Adrenal gland (tissue), 12 donors: ENCODE data around the gene BTBD9. TPM values are rescaled to one million over a fixed set of nuclear protein-coding genes. Genes with fewer than 3 reads are reported as not detected.

ENCODE experiments used
- DNase-seq, 7 donors: peaks; one replicate each; pipeline ENCODE4 v3.0.0-alpha.2; 2019 to 2020
- H3K27ac ChIP-seq, 5 donors: fragments of 200-600 bp; sonication (generic) in 4 of 5; 1 replicate in 3 of 5; 2 replicates in 2 of 5; pipeline versions ENCODE4 v1.5.1 to v1.8.0; 2016 to 2020; ENCODE audit warnings: mild to moderate bottlenecking in 1 of 5
- H3K27me3 ChIP-seq: fragments of 200-600 bp; 2 replicates; pipeline ENCODE4 v1.8.0; 2021
- H3K36me3 ChIP-seq, 2 donors: fragments of 200-600 bp; replicated peaks in 1 of 2; 1 replicate in 1 of 2; 2 replicates in 1 of 2; pipeline versions ENCODE4 v1.5.1 to v1.8.0; 2018 to 2022
- H3K4me1 ChIP-seq, 2 donors: fragments of 200-600 bp; replicated peaks in 1 of 2; 1 replicate in 1 of 2; 2 replicates in 1 of 2; pipeline versions ENCODE4 v1.5.1 to v1.8.0; 2018 to 2021
- H3K4me3 ChIP-seq, 4 donors: fragments of 200-600 bp; sonication (generic) in 3 of 4; one replicate each; pipeline ENCODE4 v1.5.1; 2016 to 2018
- H3K9me3 ChIP-seq, 3 donors: fragments of 200-600 bp; sonication (generic) in 1 of 3; replicated peaks in 1 of 3; 1 replicate in 2 of 3; 2 replicates in 1 of 3; pipeline versions ENCODE4 v1.5.1 to v1.8.0; 2016 to 2021
- CTCF ChIP-seq, 6 experiments: fragments of 450-650 bp in 4 of 6; fragments of 200-600 bp in 2 of 6; sonication (generic) in 1 of 6; IDR thresholded peaks; 1 replicate in 5 of 6; 2 replicates in 1 of 6; pipeline versions ENCODE4 v1.5.1 to v1.8.0; 2016 to 2021; ENCODE audit warnings: antibody characterized with exemption in 6 of 6, mild to moderate bottlenecking in 2 of 6, moderate library complexity in 1 of 6
- POLR2A ChIP-seq, 2 donors: fragments of 450-650 bp; IDR thresholded peaks; one replicate each; pipeline ENCODE4 v1.6.1; 2017; ENCODE audit warnings: antibody characterized with exemption in 2 of 2, mild to moderate bottlenecking in 2 of 2, moderate library complexity in 1 of 2
- WGBS, 4 donors: extraction: QIAGEN DNeasy Blood & Tissue Kit in 2 of 4; methylation state at CpG; one replicate each; pipeline versions ENCODE4 v1.1.5 to v1.1.7; 2013 to 2017; 5-methylcytosine and 5-hydroxymethylcytosine counted together
- intact Hi-C, 2 donors: fragments of 100-400 bp; cut with DNase I; formaldehyde crosslinking; loops; one replicate each; pipeline versions ENCODE4 v1.14.1 to v1.15.0; 2022 to 2023
- polyA plus RNA-seq, 3 donors: library from polyadenylated mRNA; stranded (reverse); fragments of 200-250 nt in 2 of 3; fragments of 350-450 nt in 1 of 3; fragmentation: Illumina TruSeq in 1 of 3; extraction: RNeasy Lipid Tissue Mini Kit (QIAGEN cat#74804) in 1 of 3; gene quantifications; one replicate each; pipeline ENCODE4 v1.2.3, GENCODE V29; 2013 to 2014
- total RNA-seq, 9 donors: library from RNA; depleted of rRNA in 4 of 9; stranded (reverse); fragments of >200 nt in 4 of 9; fragments of 120-200 nt in 1 of 9; fragmentation: NEBNext Ultra II Directional in 1 of 9; extraction: Animal tissue kit (Norgen Biotek cat#: 25700) in 1 of 9; gene quantifications; one replicate each; pipeline versions ENCODE4 v1.1.0 to v1.2.4, GENCODE V29; 2013 to 2023
- donor health status: healthy with polysubstance abuse.
- donor health status: Bipolar disorder and iron deficiency.
- donor health status: DM: yes; HTN: yes; CAD: no.
- donor health status: DM: no; HTN: no; CAD: no.
- donor health status: DM: no; HTN: no; CAD: no.
- donor health status: DM: yes; HTN: yes; CAD: no.

Gene BTBD9
- total and polyA plus RNA-seq, 12 donors = 2.4 to 29.6 (median 18.1) TPM

- WGBS, 4 donors = 86 to 95% (median 91%) methylated on average over 9 of the region's 9 CpGs
- TF ChIP-seq CTCF (IDR thresholded peaks at IDR 0.05) = no peak
- no peak for TF ChIP-seq POLR2A (IDR thresholded peaks at IDR 0.05)
- no peaks in the 10 kb centered on the region for H3K36me3 ChIP-seq
- no peaks in the 10 kb centered on the region for H3K4me1 ChIP-seq
- no peaks in the 10 kb centered on the region for H3K27me3 ChIP-seq
- DNase-seq = peak in 2 of 7 donors; percentile 12 to 31
- H3K9me3 ChIP-seq = no peaks in the 10 kb centered on the region
- no peak overlapping the region for H3K4me3 ChIP-seq
- intact Hi-C loops = no loop called here
- H3K27ac ChIP-seq = no peak overlapping the region
Measured at GRCh38 chr6:38191418-38191817, 448.3 kb downstream of the BTBD9 start.

DNA sequence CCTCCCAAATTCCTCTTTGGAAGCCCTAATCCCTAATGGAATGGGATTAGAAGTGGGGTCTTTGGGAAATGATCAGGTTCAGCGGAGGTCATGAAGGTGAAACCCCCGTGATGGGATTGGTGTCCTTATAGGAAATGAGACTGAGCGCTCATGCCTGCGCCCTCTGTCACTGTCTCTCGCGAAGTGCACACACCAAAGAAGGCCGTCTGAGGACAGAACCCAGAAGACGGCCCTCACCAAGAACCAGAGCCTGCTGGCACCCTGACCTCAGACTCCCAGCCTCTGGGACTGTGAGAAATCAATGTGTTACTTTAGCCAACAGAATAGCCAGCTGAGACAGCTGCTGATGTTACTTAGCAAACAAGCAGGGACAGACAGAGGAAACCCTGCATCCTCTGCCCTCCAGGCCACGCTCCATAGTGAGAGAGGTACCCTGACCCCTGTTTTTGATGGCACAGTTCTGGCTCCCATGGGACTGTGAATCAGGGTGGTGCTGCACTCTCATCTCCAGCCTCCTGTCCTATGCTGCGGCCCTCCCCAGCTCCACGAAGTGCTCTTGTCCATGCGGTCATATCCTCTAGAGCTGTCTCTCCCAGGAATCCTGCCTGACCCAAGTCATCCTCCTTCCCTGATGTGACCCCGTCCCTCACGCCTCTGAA is 450.9 kb downstream of the BTBD9 start:
- intact Hi-C loops = no loop called here
- Histone ChIP-seq H3K27me3 (no peaks in the 10 kb centered on the region), H3K4me1 (no peaks in the 10 kb centered on the region), H3K9me3 (no peaks in the 10 kb centered on the region), H3K27ac (no peak overlapping the region), H3K36me3 (no peaks in the 10 kb centered on the region), H3K4me3 (no peak overlapping the region)
- DNase-seq = peak in 2 of 7 donors; percentile 14 to 30
- 95 to 96% (median 95%) methylated on average over 13 to 14 of the region's 14 CpGs for WGBS, 4 donors
- TF ChIP-seq POLR2A (IDR thresholded peaks at IDR 0.05) = no peak
- TF ChIP-seq CTCF (IDR thresholded peaks at IDR 0.05) = no peak

- peak in 1 of 7 donors; percentile 47 for DNase-seq
Measured at GRCh38 chr6:38187811-38188590, 451.7 kb downstream of the BTBD9 start.

More at GRCh38 chr6:38187811-38188590, 451.7 kb downstream of the BTBD9 start:
- intact Hi-C loops = no loop called here
- Histone ChIP-seq H3K27ac (no peak overlapping the region), H3K27me3 (no peaks in the 10 kb centered on the region), H3K4me1 (no peaks in the 10 kb centered on the region), H3K4me3 (no peak overlapping the region), H3K36me3 (no peaks in the 10 kb centered on the region), H3K9me3 (no peaks in the 10 kb centered on the region)
- WGBS, 4 donors = 92 to 96% (median 93%) methylated on average over 18 to 20 of the region's 20 CpGs
- TF ChIP-seq CTCF (IDR thresholded peaks at IDR 0.05) (no peak), POLR2A (IDR thresholded peaks at IDR 0.05) (no peak)
